CD14-positive monocyte (primary cell): ENCODE results near the gene DOHH. TPM values are rescaled to one million over a fixed set of nuclear protein-coding genes. Genes with fewer than 3 reads are reported as not detected.
A peak's percentile ranks its signal among the peaks of the same experiment; 100 is the strongest.

Experiments used
- DNase-seq, 3 donors: peaks; one replicate each; pipeline ENCODE4 v3.0.0-alpha.2; 2011 to 2022
- H2AFZ ChIP-seq: 2 replicates; pipeline ENCODE4 v1.6.0; 2012; ENCODE audit warnings: mild to moderate bottlenecking, low read depth, low read length, inconsistent platforms; ENCODE audit not compliant: insufficient read depth, poor library complexity, severe bottlenecking
- H3K27ac ChIP-seq, 2 donors: 1 replicate in 1 of 2; 2 replicates in 1 of 2; pipeline ENCODE4 v1.5.1; 2012 to 2013; ENCODE audit warnings: low read length in 2 of 2, control low read depth in 1 of 2, inconsistent platforms in 1 of 2, low read depth in 1 of 2, mild to moderate bottlenecking in 1 of 2
- H3K27me3 ChIP-seq, 2 donors: one replicate each; pipeline versions ENCODE4 v1.6.0 to v1.6.1; 2011 to 2013; ENCODE audit warnings: low read length in 2 of 2; ENCODE audit not compliant: control insufficient read depth in 2 of 2, insufficient read depth in 2 of 2
- H3K36me3 ChIP-seq, 2 donors: replicated peaks in 1 of 2; 1 replicate in 1 of 2; 2 replicates in 1 of 2; pipeline versions ENCODE4 v1.5.1 to v1.6.1; 2012 to 2013; ENCODE audit warnings: low read length in 2 of 2, control low read depth in 1 of 2, inconsistent platforms in 1 of 2, mild to moderate bottlenecking in 1 of 2; ENCODE audit not compliant: insufficient read depth in 2 of 2, control insufficient read depth in 1 of 2
- H3K4me1 ChIP-seq, 2 donors: 1 replicate in 1 of 2; 2 replicates in 1 of 2; pipeline versions ENCODE4 v1.5.1 to v1.6.1; 2012 to 2013; ENCODE audit warnings: low read length in 2 of 2, control low read depth in 1 of 2, inconsistent platforms in 1 of 2, mild to moderate bottlenecking in 1 of 2, moderate library complexity in 1 of 2; ENCODE audit not compliant: insufficient read depth in 2 of 2, control insufficient read depth in 1 of 2
- H3K4me2 ChIP-seq: replicated peaks from 2 replicates; pipeline ENCODE3; 2012; ENCODE audit warnings: low read length, moderate library complexity, mild to moderate bottlenecking; ENCODE audit not compliant: poor library complexity, severe bottlenecking; ENCODE audit errors: extremely low read depth
- H3K4me3 ChIP-seq, 3 experiments: fragments of 200-600 bp in 1 of 3; sonication (generic) in 1 of 3; replicated peaks in 1 of 3; 1 replicate in 2 of 3; 2 replicates in 1 of 3; pipeline ENCODE4 v1.5.1; 2011 to 2013; ENCODE audit warnings: low read length in 3 of 3, mild to moderate bottlenecking in 3 of 3, control low read depth in 2 of 3, low read depth in 2 of 3, inconsistent platforms in 1 of 3, moderate library complexity in 1 of 3
- H3K79me2 ChIP-seq: 2 replicates; pipeline ENCODE4 v1.6.0; 2012; ENCODE audit warnings: mild to moderate bottlenecking, control low read depth, inconsistent platforms, low read length, moderate library complexity; ENCODE audit not compliant: insufficient read depth
- H3K9ac ChIP-seq: 2 replicates; pipeline ENCODE4 v1.6.0; 2017; ENCODE audit warnings: low read length, mild to moderate bottlenecking; ENCODE audit not compliant: insufficient read depth, poor library complexity, severe bottlenecking
- H3K9me3 ChIP-seq, 2 donors: replicated peaks in 1 of 2; 1 replicate in 1 of 2; 2 replicates in 1 of 2; pipeline versions ENCODE4 v1.5.1 to v1.6.1; 2012 to 2013; ENCODE audit warnings: low read length in 2 of 2, control low read depth in 1 of 2; ENCODE audit not compliant: control insufficient read depth in 1 of 2, insufficient read depth in 1 of 2
- H4K20me1 ChIP-seq: 2 replicates; pipeline ENCODE4 v1.6.0; 2012; ENCODE audit warnings: mild to moderate bottlenecking, low read length, control low read depth, moderate library complexity; ENCODE audit not compliant: insufficient read depth
- H3K27ac Mint-ChIP-seq, 7 donors: one replicate each; pipeline ENCODE4 v1.8.0; 2020; ENCODE audit warnings: mild to moderate bottlenecking in 7 of 7, mixed read lengths in 7 of 7, moderate library complexity in 6 of 7, inconsistent platforms in 2 of 7
- H3K27me3 Mint-ChIP-seq, 3 donors: one replicate each; pipeline ENCODE4 v1.8.0; 2021 to 2022; ENCODE audit warnings: low read depth in 3 of 3, mild to moderate bottlenecking in 3 of 3, mixed read lengths in 3 of 3, moderate library complexity in 3 of 3, inconsistent platforms in 1 of 3
- H3K36me3 Mint-ChIP-seq, 2 donors: one replicate each; pipeline ENCODE4 v1.8.0; 2020; ENCODE audit warnings: mixed read lengths in 2 of 2, inconsistent platforms in 1 of 2, mild to moderate bottlenecking in 1 of 2
- H3K4me1 Mint-ChIP-seq: one replicate; pipeline ENCODE4 v1.8.0; 2020; ENCODE audit warnings: mild to moderate bottlenecking, mixed read lengths
- H3K4me3 Mint-ChIP-seq, 2 donors: one replicate each; pipeline ENCODE4 v1.8.0; 2020; ENCODE audit warnings: mild to moderate bottlenecking in 2 of 2, mixed read lengths in 2 of 2, moderate library complexity in 1 of 2
- H3K9me3 Mint-ChIP-seq, 7 donors: one replicate each; pipeline ENCODE4 v1.8.0; 2020 to 2022; ENCODE audit warnings: mixed read lengths in 7 of 7, mild to moderate bottlenecking in 6 of 7, moderate library complexity in 6 of 7, inconsistent platforms in 2 of 7
- CTCF ChIP-seq: fragments of 200-600 bp; IDR thresholded peaks from one replicate; pipeline ENCODE4 v1.8.0; 2022; ENCODE audit warnings: antibody characterized with exemption, mild to moderate bottlenecking
- WGBS: methylation state at CpG from one replicate; pipeline ENCODE4 v1.1.5; 2013; ENCODE audit warnings: missing lambda C conversion rate; ENCODE audit not compliant: insufficient coverage; 5-methylcytosine and 5-hydroxymethylcytosine counted together
- intact Hi-C, 2 donors: fragments of 100-400 bp; cut with micrococcal nuclease; formaldehyde crosslinking; loops; one replicate each; pipeline versions ENCODE4 v1.15.0 to v1.15.1; 2023
- polyA plus RNA-seq, 3 donors: library from polyadenylated mRNA; depleted of rRNA in 1 of 3; unstranded in 2 of 3; stranded (reverse) in 1 of 3; fragments of 300-500 nt in 2 of 3; fragments of >200 nt in 1 of 3; fragmentation: Illumina TruSeq in 2 of 3; gene quantifications; 1 replicate in 2 of 3; 2 replicates in 1 of 3; pipeline ENCODE4 v1.2.3, GENCODE V29; 2012 to 2021

DOHH gene
- polyA plus RNA-seq, 3 donors: 3.7 to 4.2 (median 4.1) TPM

DNA sequence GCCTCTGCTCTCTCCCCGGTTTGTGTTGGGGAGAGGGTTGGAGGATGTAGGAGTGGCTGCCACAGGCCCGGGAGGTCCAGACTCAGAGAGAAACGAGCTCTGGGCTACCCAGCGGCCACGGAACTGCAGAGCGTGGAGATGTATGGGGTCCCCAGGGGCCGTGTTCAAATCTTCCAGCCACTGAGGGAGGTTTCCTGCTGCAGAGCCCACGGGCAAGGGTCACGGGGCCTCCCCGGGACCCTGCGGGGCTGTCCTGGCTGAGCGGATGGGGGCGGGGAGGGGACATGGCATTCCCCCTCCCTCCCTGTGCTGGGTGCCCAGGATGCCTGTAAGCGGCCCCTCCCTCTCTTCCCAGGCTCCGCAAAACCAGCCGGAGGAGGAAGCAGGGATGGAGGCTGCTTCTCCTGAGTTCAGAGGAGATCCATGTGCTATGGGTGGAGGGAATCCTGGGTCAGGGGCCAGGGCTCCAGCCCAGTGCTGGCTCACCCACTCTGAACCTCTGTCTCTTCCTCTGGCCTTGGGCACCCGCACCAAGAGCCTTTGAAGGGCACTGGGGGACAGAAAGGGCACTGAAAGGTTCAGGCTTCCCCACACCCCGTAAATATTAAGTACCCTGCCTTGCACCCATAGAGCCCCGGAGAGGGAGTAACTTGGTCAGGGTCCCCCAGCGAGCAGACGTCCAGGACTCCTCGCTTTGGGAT lies 42.8 kb downstream of the DOHH start:
- WGBS: 83% methylated on average over 14 of the region's 22 CpGs
- Histone ChIP-seq H3K9me3 (no peaks in the 10 kb centered on the region), H4K20me1 (peaks cover 70% of the 10 kb centered on the region), H3K9ac (no peak overlapping the region), H3K4me2 (no peak overlapping the region), H3K79me2 (peaks cover 11% of the 10 kb centered on the region), H3K4me3 (no peak overlapping the region), H3K27ac (no peak overlapping the region), H3K36me3 (peaks cover 62 to 89% of the 10 kb centered on the region in 2 donors), H3K4me1 (no peaks in the 10 kb centered on the region), H3K27me3 (no peaks in the 10 kb centered on the region), H2AFZ (no peak overlapping the region)
- TF ChIP-seq CTCF: no peak
- H3K36me3 Mint-ChIP-seq: peaks cover 28 to 64% of the 10 kb centered on the region in 2 donors
- H3K9me3 Mint-ChIP-seq: no peaks in the 10 kb centered on the region
- DNase-seq: no peak
- no peak overlapping the region for H3K4me3 Mint-ChIP-seq
- no peaks in the 10 kb centered on the region for H3K4me1 Mint-ChIP-seq
- peak overlapping the region in 2 of 7 donors; percentile 56 to 58 for H3K27ac Mint-ChIP-seq
- intact Hi-C loops: no loop called here
- H3K27me3 Mint-ChIP-seq: no peaks in the 10 kb centered on the region

- peak overlapping the region in 3 of 7 donors; percentile 56 to 65 (median 58) for H3K27ac Mint-ChIP-seq
- intact Hi-C loops: no loop called here
Measured at GRCh38 chr19:3456925-3457527, 43.4 kb downstream of the DOHH start.

More at GRCh38 chr19:3456925-3457527, 43.4 kb downstream of the DOHH start:
- Histone ChIP-seq H2AFZ (no peak overlapping the region), H3K79me2 (peaks cover 11% of the 10 kb centered on the region), H3K27ac (no peak overlapping the region), H3K4me3 (no peak overlapping the region), H3K9me3 (no peaks in the 10 kb centered on the region), H3K36me3 (peaks cover 64 to 91% of the 10 kb centered on the region in 2 donors), H3K27me3 (no peaks in the 10 kb centered on the region), H3K9ac (no peak overlapping the region), H4K20me1 (peaks cover 73% of the 10 kb centered on the region), H3K4me1 (no peaks in the 10 kb centered on the region), H3K4me2 (no peak overlapping the region)
- no peak for DNase-seq
- WGBS: 94% methylated on average over 12 of the region's 18 CpGs
- Mint-ChIP-seq H3K27me3 (no peaks in the 10 kb centered on the region), H3K4me3 (no peak overlapping the region), H3K9me3 (no peaks in the 10 kb centered on the region), H3K4me1 (no peaks in the 10 kb centered on the region), H3K36me3 (peaks cover 30 to 66% of the 10 kb centered on the region in 2 donors)
- no peak for TF ChIP-seq CTCF
